ENCODE measurements around the gene USP12.

- TF ChIP-seq POLR2A (IDR thresholded peaks at IDR 0.05) (no peak), POLR2AphosphoS5 (IDR thresholded peaks at IDR 0.05) (no peak), EP300 (IDR thresholded peaks at IDR 0.05) (no peak)
- TF ChIP-seq, protein P1, sequence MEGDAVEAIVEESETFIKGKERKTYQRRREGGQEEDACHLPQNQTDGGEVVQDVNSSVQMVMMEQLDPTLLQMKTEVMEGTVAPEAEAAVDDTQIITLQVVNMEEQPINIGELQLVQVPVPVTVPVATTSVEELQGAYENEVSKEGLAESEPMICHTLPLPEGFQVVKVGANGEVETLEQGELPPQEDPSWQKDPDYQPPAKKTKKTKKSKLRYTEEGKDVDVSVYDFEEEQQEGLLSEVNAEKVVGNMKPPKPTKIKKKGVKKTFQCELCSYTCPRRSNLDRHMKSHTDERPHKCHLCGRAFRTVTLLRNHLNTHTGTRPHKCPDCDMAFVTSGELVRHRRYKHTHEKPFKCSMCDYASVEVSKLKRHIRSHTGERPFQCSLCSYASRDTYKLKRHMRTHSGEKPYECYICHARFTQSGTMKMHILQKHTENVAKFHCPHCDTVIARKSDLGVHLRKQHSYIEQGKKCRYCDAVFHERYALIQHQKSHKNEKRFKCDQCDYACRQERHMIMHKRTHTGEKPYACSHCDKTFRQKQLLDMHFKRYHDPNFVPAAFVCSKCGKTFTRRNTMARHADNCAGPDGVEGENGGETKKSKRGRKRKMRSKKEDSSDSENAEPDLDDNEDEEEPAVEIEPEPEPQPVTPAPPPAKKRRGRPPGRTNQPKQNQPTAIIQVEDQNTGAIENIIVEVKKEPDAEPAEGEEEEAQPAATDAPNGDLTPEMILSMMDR (IDR thresholded peaks at IDR 0.05), result no peak
These were observed 21.4 kb upstream of the USP12 start for GRCh38 chr13:27192973-27193372.
